Measurements from ENCODE around the gene SLC49A4. TPM values are rescaled to one million over a fixed set of nuclear protein-coding genes. Genes with fewer than 3 reads are reported as not detected.

The SLC49A4 gene
- total RNA-seq, 1 experiment from 2014 or later: 2.7 TPM

Other genes starting within 250 kb of the SLC49A4 start
- 7.0 and 8.7 TPM in 2 replicates for gene PARP9, start 230.8 kb upstream of the SLC49A4 start, total RNA-seq (2014; rRNA removed; shearing (Covaris generic); ENCODE audit: low replicate concordance)
- gene DTX3L, start 230.7 kb upstream of the SLC49A4 start, total RNA-seq (2014; rRNA removed; shearing (Covaris generic); ENCODE audit: low replicate concordance): 15.0 and 17.2 TPM in 2 replicates
- gene PARP15, start 217.4 kb upstream of the SLC49A4 start, total RNA-seq (2014; rRNA removed; shearing (Covaris generic); ENCODE audit: low replicate concordance): not detected in 2 replicates
- 20.2 and 20.3 TPM in 2 replicates for gene PARP14, start 114.2 kb upstream of the SLC49A4 start, total RNA-seq (2014; rRNA removed; shearing (Covaris generic); ENCODE audit: low replicate concordance)
- gene HSPBAP1, start 1.2 kb upstream of the SLC49A4 start, total RNA-seq (2014; rRNA removed; shearing (Covaris generic); ENCODE audit: low replicate concordance): 2.0 and 4.8 TPM in 2 replicates
- 0.07 and 0.67 TPM in 2 replicates for gene SEMA5B, start 232.7 kb downstream of the SLC49A4 start, total RNA-seq (2014; rRNA removed; shearing (Covaris generic); ENCODE audit: low replicate concordance)

Measured in Caki2 (cell line).